Prostate gland (tissue), 2 donors: ENCODE data around the gene MRPL14.

Source experiments
- POLR2A ChIP-seq: fragments of 450-650 bp; IDR thresholded peaks from one replicate; pipeline ENCODE4 v1.6.1; 2016; ENCODE audit warnings: antibody characterized with exemption, mild to moderate bottlenecking
- POLR2AphosphoS5 ChIP-seq: sonication (generic); formaldehyde crosslinking; IDR thresholded peaks from one replicate; pipeline ENCODE4 v1.6.1; 2017; ENCODE audit warnings: antibody characterized with exemption
- TF ChIP-seq, protein P1 (sequence below), 4 experiments: fragments of 200-600 bp in 2 of 4; fragments of 450-650 bp in 2 of 4; sonication (generic) in 2 of 4; IDR thresholded peaks; 1 replicate in 3 of 4; 2 replicates in 1 of 4; pipeline ENCODE4 v1.5.1; 2016 to 2019; ENCODE audit warnings: antibody characterized with exemption in 4 of 4, mild to moderate bottlenecking in 2 of 4, moderate library complexity in 2 of 4

DNA sequence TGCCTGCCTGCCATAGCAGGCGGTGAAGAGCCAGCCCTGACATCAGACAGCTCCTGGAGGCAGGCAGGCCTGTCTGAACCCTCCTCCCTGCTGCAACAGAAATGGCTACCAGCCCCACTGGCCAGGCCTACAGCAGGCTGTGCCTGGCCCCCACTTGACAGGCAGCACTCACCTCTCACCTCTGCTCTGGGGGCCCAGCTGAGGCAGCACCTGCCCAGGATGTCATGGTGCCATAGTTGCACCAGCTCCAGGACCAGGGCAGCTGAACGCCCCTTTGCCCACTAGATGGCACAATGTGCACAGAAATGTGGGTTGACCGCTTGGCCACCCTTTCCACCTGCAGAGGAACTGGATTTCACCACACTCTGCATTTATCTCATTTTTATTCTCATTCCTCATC lies 30.6 kb downstream of the MRPL14 start:
- TF ChIP-seq POLR2A (no peak), POLR2AphosphoS5 (peak; percentile 60)
- TF ChIP-seq, protein P1, sequence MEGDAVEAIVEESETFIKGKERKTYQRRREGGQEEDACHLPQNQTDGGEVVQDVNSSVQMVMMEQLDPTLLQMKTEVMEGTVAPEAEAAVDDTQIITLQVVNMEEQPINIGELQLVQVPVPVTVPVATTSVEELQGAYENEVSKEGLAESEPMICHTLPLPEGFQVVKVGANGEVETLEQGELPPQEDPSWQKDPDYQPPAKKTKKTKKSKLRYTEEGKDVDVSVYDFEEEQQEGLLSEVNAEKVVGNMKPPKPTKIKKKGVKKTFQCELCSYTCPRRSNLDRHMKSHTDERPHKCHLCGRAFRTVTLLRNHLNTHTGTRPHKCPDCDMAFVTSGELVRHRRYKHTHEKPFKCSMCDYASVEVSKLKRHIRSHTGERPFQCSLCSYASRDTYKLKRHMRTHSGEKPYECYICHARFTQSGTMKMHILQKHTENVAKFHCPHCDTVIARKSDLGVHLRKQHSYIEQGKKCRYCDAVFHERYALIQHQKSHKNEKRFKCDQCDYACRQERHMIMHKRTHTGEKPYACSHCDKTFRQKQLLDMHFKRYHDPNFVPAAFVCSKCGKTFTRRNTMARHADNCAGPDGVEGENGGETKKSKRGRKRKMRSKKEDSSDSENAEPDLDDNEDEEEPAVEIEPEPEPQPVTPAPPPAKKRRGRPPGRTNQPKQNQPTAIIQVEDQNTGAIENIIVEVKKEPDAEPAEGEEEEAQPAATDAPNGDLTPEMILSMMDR (IDR thresholded peaks at IDR 0.05), result peak; percentile 58 to 89 (median 76)
